Measurements from ENCODE around the gene NCOA7. TPM values are rescaled to one million over a fixed set of nuclear protein-coding genes. Genes with fewer than 3 reads are reported as not detected.

The NCOA7 gene
- total RNA-seq, 1 donor = 41.7 TPM

DNA sequence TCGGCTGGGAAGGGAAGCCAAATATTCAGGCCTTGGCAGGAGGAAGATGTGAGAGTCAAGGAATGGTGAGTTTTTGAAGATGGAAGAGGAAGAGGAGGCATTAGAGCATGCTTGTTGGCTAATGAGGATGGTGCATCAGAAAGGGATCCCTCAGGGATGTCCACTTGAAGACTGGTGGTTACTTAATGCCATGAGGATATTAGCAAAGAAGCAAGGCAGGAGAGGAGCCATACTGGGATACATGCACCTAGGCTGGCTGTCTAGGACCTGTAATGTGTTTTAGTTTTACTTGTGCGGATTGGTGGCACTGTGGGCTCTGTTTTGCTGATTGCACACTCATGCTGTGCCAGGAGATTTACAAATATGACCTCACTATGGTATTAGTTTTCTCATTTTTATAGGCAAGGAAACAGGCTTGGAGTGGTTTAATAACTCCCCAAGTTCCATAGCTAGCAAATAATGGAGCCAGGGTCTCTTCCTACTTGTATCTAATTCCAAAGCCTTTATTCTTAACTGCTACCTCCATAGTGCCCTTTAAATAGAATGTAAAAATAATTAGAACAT is 37.8 kb downstream of the NCOA7 start:
- H3K4me3 ChIP-seq (ENCODE audit: low read depth, low read length) = no peak overlapping the region
- TF ChIP-seq CTCF (IDR thresholded peaks at IDR 0.05; ENCODE audit: insufficient read depth, low read length) = no peak
- DNase-seq (ENCODE audit: low read depth) = no peak

- H3K4me3 ChIP-seq (ENCODE audit: low read depth, low read length) = no peak overlapping the region
- no peak for TF ChIP-seq CTCF (IDR thresholded peaks at IDR 0.05; ENCODE audit: insufficient read depth, low read length)
- no peak for DNase-seq (ENCODE audit: low read depth)
Observed at GRCh38 chr6:125829433-125829832, 38.7 kb downstream of the NCOA7 start.

DNA sequence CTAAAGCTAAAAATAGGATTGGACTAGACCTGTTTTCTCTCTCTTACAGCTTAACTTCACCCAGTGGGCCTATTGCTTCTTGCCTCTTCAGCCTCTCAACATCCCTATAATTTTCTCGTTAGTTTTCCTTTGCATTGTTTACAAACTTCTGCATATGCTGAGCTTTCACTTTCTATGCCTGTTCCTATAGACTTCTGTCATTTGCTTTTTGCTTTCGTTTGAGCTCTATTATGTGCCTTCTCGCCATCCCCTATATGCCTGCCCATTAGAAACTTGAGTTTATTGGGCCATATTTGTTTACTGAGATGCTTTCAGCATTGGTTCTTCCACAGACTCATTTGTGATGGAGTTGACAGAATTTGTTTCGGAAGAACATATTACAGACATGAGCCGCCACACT is 40.9 kb downstream of the NCOA7 start:
- TF ChIP-seq CTCF (IDR thresholded peaks at IDR 0.05; ENCODE audit: insufficient read depth, low read length) = no peak
- no peak for DNase-seq (ENCODE audit: low read depth)
- no peak overlapping the region for H3K4me3 ChIP-seq (ENCODE audit: low read depth, low read length)

DNA sequence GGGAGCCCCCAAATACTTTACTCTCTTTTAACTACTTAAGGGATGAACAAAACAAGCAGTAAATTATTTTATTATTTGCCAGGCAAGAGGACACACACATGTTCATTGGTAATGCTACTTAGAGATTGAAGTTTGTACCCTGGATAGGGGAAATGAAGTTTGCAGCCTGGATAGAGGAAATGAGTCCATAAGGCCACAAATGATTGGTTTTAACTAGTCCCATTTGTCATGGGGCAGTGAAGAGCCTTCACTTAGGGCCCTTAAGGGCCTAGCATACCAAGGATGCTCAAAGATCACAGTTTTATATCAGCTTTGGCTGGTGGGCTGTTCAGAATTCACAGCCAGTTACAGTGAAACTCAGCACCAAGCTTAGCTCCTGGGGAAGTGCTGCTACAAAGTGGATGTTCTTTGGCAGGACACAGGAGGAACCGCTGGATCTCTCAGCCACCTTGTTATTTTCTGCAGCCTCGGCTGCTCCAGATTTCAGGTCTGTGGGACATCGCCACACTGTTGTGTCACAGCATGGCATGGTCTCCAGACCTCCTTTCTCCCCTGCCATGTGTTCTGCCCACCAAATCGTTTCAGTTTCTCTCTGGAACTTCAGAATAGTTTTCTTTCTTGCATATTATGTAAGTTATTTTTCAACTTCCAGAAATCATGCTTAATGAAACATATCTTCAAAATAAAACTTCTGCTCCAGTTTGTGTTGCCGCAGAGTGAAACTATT is 41.8 kb downstream of the NCOA7 start:
- DNase-seq (ENCODE audit: low read depth) = no peak
- no peak overlapping the region for H3K4me3 ChIP-seq (ENCODE audit: low read depth, low read length)
- no peak for TF ChIP-seq CTCF (IDR thresholded peaks at IDR 0.05; ENCODE audit: insufficient read depth, low read length)

DNA sequence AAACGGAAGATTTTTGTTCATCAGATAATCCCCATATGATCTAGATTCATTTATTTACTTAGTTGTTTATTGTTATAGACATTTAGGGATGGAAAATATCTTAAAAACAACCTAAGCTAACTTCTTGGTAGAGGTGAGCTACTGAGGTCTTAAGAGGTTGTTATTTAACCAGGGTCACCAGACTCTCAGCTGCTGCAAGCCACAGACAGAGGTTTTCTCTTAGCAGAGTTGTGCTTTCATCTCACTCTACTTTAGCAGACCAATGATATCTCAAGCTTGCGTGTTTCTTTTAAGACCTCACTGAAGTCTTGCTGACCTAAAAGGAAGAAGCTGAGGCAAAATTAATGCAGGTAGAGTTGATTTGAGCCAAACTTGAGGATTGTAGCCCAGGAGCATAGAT is 43.6 kb downstream of the NCOA7 start:
- peak; percentile 34 for DNase-seq (ENCODE audit: low read depth)

GRCh38 chr6:125835221-125835744 is 44.5 kb downstream of the NCOA7 start:
- DNase-seq (ENCODE audit: low read depth) = peak; percentile 99
- no peak for TF ChIP-seq CTCF (IDR thresholded peaks at IDR 0.05; ENCODE audit: insufficient read depth, low read length)
- no peak overlapping the region for H3K4me3 ChIP-seq (ENCODE audit: low read depth, low read length)

More for the DNA sequence above, 43.6 kb downstream of the NCOA7 start:
- H3K4me3 ChIP-seq (ENCODE audit: low read depth, low read length) = no peak overlapping the region
- TF ChIP-seq CTCF (IDR thresholded peaks at IDR 0.05; ENCODE audit: insufficient read depth, low read length) = no peak

All from fibroblast of the aortic adventitia (primary cell).